Activated CD4-positive, alpha-beta T cell treated with anti-CD3 and anti-CD28 coated beads for 36 hours (primary cell): ENCODE measurements around the gene STXBP4. TPM values are rescaled to one million over a fixed set of nuclear protein-coding genes. Genes with fewer than 3 reads are reported as not detected.

Source experiments
- ATAC-seq: fragments of 200-7000 bp; cut with Tn5 transposase; one replicate; pipeline ENCODE4 v1.10.0; 2021; ENCODE audit warnings: mild to moderate bottlenecking, moderate library complexity
- CTCF ChIA-PET: fragments of 350-600 bp; sonication (Branson Sonifier 250); formaldehyde crosslinking; loops from one replicate; lab custom pipeline; 2021; ENCODE audit warnings: antibody characterized with exemption; lab: Charles Lee
- POLR2A ChIA-PET: fragments of 350-600 bp; sonication (Branson Sonifier 250); formaldehyde crosslinking; loops from one replicate; lab custom pipeline; 2021; ENCODE audit warnings: antibody characterized with exemption, inconsistent platforms; lab: Charles Lee
- DNase-seq: peaks from one replicate; pipeline ENCODE4 v3.0.0-alpha.2; 2020
- H3K27ac Mint-ChIP-seq: one replicate; pipeline ENCODE4 v1.8.0; 2021; ENCODE audit warnings: mixed read lengths
- H3K27me3 Mint-ChIP-seq: one replicate; pipeline ENCODE4 v1.8.0; 2021; ENCODE audit warnings: mixed read lengths
- H3K36me3 Mint-ChIP-seq: one replicate; pipeline ENCODE4 v1.8.0; 2021; ENCODE audit warnings: low read depth, mixed read lengths
- H3K4me1 Mint-ChIP-seq: one replicate; pipeline ENCODE4 v1.8.0; 2021; ENCODE audit warnings: mixed read lengths
- H3K4me3 Mint-ChIP-seq: one replicate; pipeline ENCODE4 v1.8.0; 2021; ENCODE audit warnings: mild to moderate bottlenecking, moderate library complexity, mixed read lengths
- H3K9me3 Mint-ChIP-seq: one replicate; pipeline ENCODE4 v1.8.0; 2021; ENCODE audit warnings: low read depth, mixed read lengths
- intact Hi-C, 2 experiments: fragments of 100-400 bp; cut with DNase I in 1 of 2; cut with micrococcal nuclease in 1 of 2; formaldehyde crosslinking; loops; one replicate each; pipeline versions ENCODE4 v1.14.2 to v1.15.1; 2022 to 2024; cut with DNase I, micrococcal nuclease
- total RNA-seq, 2 experiments: library from RNA; stranded (reverse); gene quantifications; one replicate each; pipeline ENCODE4 v1.2.3, GENCODE V29; 2021

Gene STXBP4
- total RNA-seq, 2 experiments from 2014 or later: 5.4 to 7.2 TPM

DNA sequence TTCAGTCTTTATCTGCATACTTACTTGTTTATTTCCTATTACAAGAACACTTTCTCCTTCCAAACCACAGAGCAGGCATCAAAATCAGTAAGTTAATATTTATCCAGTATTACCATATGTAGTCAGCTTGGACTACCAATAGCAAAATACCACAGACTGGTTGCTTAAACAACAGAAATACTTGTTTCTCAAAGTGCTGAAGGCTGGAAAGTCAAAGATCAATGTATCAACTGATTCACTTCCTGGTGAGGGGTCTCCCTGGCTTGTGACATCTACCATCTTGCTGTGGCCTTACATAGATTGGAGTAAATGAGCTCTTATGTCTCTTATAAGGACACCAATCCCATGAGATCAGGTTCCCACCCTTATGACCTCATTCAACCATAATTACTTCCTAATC, 2.6 kb downstream of the STXBP4 start:
- no peak for ATAC-seq
- no peaks in the 10 kb centered on the region for H3K27me3 Mint-ChIP-seq

DNA sequence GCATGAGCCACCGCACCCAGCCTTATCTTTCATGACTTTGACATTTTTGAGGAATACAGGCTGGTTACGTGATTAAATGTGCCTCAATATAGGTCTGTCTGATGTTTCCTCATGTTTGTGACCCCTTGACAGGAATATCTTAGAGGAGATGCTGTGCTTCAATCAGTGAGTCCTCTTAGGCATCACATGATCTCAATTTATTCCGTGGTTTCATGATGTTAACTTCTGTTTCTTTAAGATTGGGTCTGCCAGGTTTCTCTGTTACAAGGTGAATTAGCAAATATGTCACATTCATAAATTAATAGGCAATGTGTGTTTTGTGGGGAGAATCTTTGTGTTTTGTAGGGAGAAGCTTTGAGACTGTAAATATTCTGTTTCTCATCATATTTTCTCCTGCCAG, 3.3 kb downstream of the STXBP4 start:
- ChIA-PET CTCF (no interaction called here), POLR2A (no interaction called here)
- no peak for ATAC-seq
- intact Hi-C loops: no loop called here
- Mint-ChIP-seq H3K27me3 (no peaks in the 10 kb centered on the region), H3K4me1 (peaks cover 7% of the 10 kb centered on the region), H3K4me3 (no peak overlapping the region), H3K9me3 (no peaks in the 10 kb centered on the region), H3K27ac (no peak overlapping the region), H3K36me3 (no peaks in the 10 kb centered on the region)
- DNase-seq: no peak

More for the DNA sequence above, 2.6 kb downstream of the STXBP4 start:
- Mint-ChIP-seq H3K27ac (no peak overlapping the region), H3K4me1 (peaks cover 15% of the 10 kb centered on the region), H3K4me3 (no peak overlapping the region), H3K9me3 (no peaks in the 10 kb centered on the region), H3K36me3 (peaks cover 1% of the 10 kb centered on the region)
- no peak for DNase-seq
- intact Hi-C loops: no loop called here
- ChIA-PET CTCF (interaction anchor here (0.6 kb wide), 1 partner anchor 21 kb away, joined by 3 read pairs; no protein-coding TSS in a partner anchor), POLR2A (no interaction called here)

DNA sequence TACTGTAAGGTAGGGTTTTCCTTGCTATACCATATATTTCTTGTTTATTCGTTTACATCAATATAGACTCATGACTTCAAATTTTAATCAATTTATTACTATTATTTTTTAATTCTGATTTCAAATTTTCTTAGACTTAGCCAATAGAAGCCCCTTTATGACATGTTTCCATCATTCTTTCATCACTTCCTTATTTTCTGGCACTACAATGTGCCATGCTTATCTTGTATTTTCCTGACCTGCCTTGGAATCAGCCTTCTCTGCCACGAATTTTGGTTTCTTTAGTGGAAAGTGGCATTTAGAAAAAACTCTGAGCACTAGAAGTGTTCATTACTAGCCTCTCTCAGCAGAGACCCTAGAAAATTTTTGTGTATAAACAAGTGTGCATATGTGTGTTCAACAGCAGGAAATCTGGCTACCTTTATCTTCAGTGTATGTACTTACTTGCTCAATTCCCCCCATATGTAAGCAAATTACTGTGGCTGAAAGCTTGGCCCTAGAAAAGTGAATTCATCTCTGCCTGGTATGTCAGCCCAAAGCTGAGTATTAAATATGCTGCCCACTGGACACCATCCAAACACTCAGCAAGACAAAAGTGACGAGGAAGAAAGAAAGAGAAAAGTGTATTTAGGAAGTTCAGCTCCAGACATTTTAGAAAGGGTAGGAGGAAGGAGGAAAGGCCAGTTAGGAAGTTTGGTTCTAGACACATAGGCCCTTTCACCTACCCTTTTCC, 4.0 kb downstream of the STXBP4 start:
- Mint-ChIP-seq H3K27me3 (no peaks in the 10 kb centered on the region), H3K4me1 (peaks cover 3% of the 10 kb centered on the region), H3K4me3 (no peak overlapping the region), H3K36me3 (no peaks in the 10 kb centered on the region), H3K27ac (no peak overlapping the region), H3K9me3 (no peaks in the 10 kb centered on the region)
- DNase-seq: no peak
- no peak for ATAC-seq
- CTCF ChIA-PET: interaction anchor here (1.5 to 1.8 kb wide), 2 partner anchors 21 to 33 kb away, joined by 4 to 9 read pairs; no protein-coding TSS in a partner anchor
- intact Hi-C loops: no loop called here
- POLR2A ChIA-PET: no interaction called here

DNA sequence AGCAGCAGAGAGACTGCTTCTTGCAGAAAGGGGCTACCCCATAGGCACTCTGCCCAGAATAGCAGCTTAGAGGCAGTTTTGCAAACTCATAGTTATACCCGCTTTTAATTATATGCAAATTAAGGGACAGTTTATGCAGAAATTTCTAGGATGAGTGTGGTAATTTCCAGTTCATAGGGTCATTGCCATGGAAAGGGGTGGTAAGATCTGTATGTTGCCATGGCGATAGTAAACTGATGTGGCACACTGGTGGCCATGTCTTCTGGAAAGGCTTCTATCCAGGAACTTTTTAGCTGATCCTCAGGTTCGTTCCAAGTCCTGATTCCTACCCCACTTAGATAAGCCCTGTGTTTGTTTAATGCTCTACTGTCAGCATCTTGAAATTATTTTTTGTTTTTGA, 6.2 kb downstream of the STXBP4 start:
- Mint-ChIP-seq H3K4me1 (peaks cover 6% of the 10 kb centered on the region), H3K4me3 (no peak overlapping the region), H3K27me3 (no peaks in the 10 kb centered on the region), H3K9me3 (no peaks in the 10 kb centered on the region), H3K27ac (no peak overlapping the region), H3K36me3 (no peaks in the 10 kb centered on the region)
- ChIA-PET POLR2A (no interaction called here), CTCF (no interaction called here)
- ATAC-seq: no peak
- no peak for DNase-seq
- intact Hi-C loops: no loop called here

DNA sequence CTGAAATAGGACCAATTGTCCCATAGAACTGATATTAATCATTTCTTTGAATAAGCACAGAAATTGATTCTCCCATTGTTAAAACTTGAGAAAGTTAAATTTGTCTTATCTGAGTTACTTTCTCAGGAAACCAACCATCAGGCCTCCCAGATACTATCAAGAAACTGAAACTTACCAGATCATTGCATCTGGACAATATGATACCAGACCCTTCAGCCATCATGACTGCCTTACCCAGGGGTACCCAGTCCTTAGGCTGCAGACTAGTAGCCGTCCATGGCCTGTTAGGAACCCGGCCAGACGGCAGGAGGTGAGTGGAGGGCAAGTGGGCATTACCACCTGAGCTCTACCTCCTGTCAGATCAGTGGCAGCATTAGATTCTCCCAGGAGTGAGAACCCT, 7.8 kb downstream of the STXBP4 start:
- Mint-ChIP-seq H3K4me1 (peaks cover 3% of the 10 kb centered on the region), H3K9me3 (no peaks in the 10 kb centered on the region), H3K4me3 (no peak overlapping the region), H3K27ac (no peak overlapping the region), H3K27me3 (no peaks in the 10 kb centered on the region), H3K36me3 (peaks cover 2% of the 10 kb centered on the region)
- ATAC-seq (no peak), DNase-seq (no peak)
- intact Hi-C loops: no loop called here
- POLR2A ChIA-PET: no interaction called here
- CTCF ChIA-PET: no interaction called here

DNA sequence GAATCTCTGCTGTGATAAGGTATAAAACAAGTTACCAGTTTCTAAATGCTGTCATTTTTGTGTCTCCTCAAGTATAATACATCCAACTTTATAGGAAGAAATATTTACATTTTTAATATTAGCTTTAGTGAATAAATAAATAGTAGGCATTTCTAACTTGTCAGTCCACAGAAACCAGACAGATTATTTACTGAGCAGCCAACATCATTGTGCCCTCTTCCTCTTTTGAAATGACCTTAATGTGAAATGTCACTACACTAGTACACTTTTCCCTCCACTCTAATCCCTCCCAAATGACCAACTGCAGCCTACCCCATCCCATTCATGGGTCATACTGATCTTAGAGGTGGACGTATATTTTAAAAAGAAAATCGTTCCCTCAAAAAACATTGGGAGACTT, 9.2 kb downstream of the STXBP4 start:
- ChIA-PET CTCF (no interaction called here), POLR2A (no interaction called here)
- DNase-seq: no peak
- H3K27ac Mint-ChIP-seq: no peak overlapping the region
- H3K36me3 Mint-ChIP-seq: peaks cover 2% of the 10 kb centered on the region
- no peaks in the 10 kb centered on the region for H3K9me3 Mint-ChIP-seq
- no peak for ATAC-seq
- intact Hi-C loops: no loop called here
- H3K4me1 Mint-ChIP-seq: peaks cover 3% of the 10 kb centered on the region
- H3K27me3 Mint-ChIP-seq: no peaks in the 10 kb centered on the region
- no peak overlapping the region for H3K4me3 Mint-ChIP-seq

DNA sequence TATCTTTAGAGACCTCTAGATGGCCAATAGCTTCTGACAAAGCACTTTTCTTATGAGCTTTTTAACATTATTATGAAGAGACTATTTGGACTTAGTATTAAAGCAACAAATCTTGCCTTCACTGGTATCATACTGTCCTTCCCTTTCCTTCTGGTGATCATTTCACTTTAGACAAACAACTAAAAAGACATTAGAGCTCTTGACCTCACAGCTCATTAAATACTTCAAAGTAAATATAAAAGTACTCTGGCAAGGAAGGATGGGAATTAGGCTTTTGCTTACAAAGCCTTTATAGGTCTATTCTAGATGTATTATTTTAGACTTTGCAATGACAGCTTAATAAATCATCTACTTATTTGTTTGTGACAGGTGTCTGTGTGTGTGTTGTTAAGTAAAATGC, 11.1 kb downstream of the STXBP4 start:
- ATAC-seq: no peak
- H3K4me3 Mint-ChIP-seq: no peak overlapping the region
- peaks cover 2% of the 10 kb centered on the region for H3K36me3 Mint-ChIP-seq
- ChIA-PET POLR2A (no interaction called here), CTCF (interaction anchor here (0.9 to 1.6 kb wide), 2 partner anchors 9 to 13 kb away, joined by 4 to 6 read pairs; no protein-coding TSS in a partner anchor)
- H3K27ac Mint-ChIP-seq: no peak overlapping the region
- no peaks in the 10 kb centered on the region for H3K9me3 Mint-ChIP-seq
- DNase-seq: no peak
- intact Hi-C loops: no loop called here
- peaks cover 3% of the 10 kb centered on the region for H3K4me1 Mint-ChIP-seq
- H3K27me3 Mint-ChIP-seq: no peaks in the 10 kb centered on the region

DNA sequence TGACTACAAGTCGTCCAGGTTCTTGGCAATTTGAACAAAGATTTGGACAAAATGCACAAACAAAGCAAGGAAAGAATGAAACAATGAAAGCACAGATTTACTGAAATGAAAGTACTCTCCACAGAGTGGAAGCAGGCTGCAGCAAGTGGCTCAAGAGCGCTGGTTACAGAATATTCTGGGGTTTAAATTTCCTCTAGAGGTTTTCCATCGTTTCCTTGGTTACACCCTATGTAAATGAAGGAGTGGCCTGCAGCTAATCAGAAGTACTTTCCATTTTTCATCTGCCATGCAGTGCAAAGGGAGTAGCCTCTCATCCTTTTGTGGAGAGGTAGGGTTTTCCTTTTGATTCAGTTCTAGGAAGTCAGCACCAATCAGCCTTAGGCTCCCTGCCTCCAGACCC, 11.8 kb downstream of the STXBP4 start:
- ChIA-PET POLR2A (no interaction called here), CTCF (interaction anchor here (1.6 kb wide), 1 partner anchor 13 kb away, joined by 6 read pairs; no protein-coding TSS in a partner anchor)
- Mint-ChIP-seq H3K4me3 (no peak overlapping the region), H3K36me3 (peaks cover 2% of the 10 kb centered on the region), H3K27ac (no peak overlapping the region), H3K4me1 (peaks cover 3% of the 10 kb centered on the region), H3K9me3 (no peaks in the 10 kb centered on the region), H3K27me3 (no peaks in the 10 kb centered on the region)
- ATAC-seq (no peak), DNase-seq (no peak)
- intact Hi-C loops: no loop called here

DNA sequence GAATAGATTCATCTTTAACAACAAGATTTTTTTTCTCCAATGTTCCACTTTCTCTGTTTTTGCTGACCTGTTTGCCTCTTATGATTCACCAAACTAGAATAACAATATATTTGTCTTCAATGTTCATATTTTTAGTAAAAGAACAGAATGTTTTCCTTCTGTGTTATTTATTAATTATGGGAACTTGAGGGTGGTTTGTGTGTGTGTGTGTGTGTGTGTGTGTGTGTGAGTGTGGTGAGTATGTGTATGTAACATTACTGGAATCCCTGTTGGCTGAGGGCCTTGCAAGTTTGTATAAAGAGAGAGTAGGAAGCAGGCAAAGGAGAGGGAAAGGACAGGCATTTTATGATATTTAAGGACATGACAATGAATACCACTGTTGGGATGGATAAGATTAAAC, 13.8 kb downstream of the STXBP4 start:
- Mint-ChIP-seq H3K4me1 (peaks cover 3% of the 10 kb centered on the region), H3K4me3 (no peak overlapping the region), H3K27ac (no peak overlapping the region), H3K27me3 (no peaks in the 10 kb centered on the region), H3K36me3 (peaks cover 2% of the 10 kb centered on the region), H3K9me3 (no peaks in the 10 kb centered on the region)
- no peak for DNase-seq
- CTCF ChIA-PET: no interaction called here
- intact Hi-C loops: no loop called here
- ATAC-seq: no peak
- POLR2A ChIA-PET: no interaction called here

DNA sequence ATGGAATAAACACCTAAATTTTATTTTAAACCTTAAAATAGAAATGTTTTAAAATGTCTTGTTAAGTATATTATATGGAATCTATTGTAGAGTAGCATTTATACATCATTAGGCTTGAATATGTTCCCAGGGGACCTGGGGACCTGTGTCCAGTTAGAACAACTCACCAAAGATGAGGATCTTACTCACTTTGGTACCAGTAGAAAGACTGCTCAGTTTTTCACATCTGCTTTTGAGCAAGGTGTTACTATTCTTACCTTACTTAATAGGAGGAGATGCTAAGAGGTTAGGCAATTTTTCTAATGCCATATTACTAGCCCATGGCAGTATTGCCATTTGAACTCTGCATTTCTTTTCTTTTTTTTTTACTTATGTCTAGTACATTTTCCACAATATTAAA, 14.7 kb downstream of the STXBP4 start:
- ATAC-seq (no peak), DNase-seq (no peak)
- H3K9me3 Mint-ChIP-seq: no peaks in the 10 kb centered on the region
- no peak overlapping the region for H3K27ac Mint-ChIP-seq
- intact Hi-C loops: no loop called here
- ChIA-PET CTCF (no interaction called here), POLR2A (no interaction called here)
- H3K27me3 Mint-ChIP-seq: no peaks in the 10 kb centered on the region
- peaks cover 2% of the 10 kb centered on the region for H3K36me3 Mint-ChIP-seq
- H3K4me1 Mint-ChIP-seq: peaks cover 3% of the 10 kb centered on the region
- no peak overlapping the region for H3K4me3 Mint-ChIP-seq

DNA sequence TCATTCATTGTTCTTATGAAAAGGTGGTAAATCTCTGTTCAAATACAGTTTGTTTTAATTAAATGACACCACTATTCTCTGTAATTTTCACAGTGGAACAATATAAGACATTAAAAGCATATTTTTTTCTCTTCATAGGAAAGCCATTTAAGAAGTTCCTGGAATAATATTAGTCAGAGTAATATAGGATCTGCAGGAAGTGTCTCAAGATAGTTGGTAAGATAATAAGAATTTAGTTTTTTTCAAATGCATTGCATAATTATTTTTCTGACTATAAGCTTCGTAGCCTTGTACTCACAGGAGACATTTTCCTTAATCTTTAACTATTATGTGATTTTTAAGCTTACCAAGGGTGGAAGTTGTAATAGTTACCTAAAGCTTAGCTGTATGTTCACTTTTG, 16.9 kb downstream of the STXBP4 start:
- Mint-ChIP-seq H3K27me3 (no peaks in the 10 kb centered on the region), H3K27ac (no peak overlapping the region), H3K4me1 (no peaks in the 10 kb centered on the region), H3K36me3 (peaks cover 2% of the 10 kb centered on the region), H3K9me3 (no peaks in the 10 kb centered on the region), H3K4me3 (no peak overlapping the region)
- intact Hi-C loops: no loop called here
- no peak for DNase-seq
- no peak for ATAC-seq
- ChIA-PET POLR2A (no interaction called here), CTCF (interaction anchor here (0.6 to 1.3 kb wide), 3 partner anchors 12 to 370 kb away, joined by 3 to 5 read pairs (median 4); no protein-coding TSS in a partner anchor)

DNA sequence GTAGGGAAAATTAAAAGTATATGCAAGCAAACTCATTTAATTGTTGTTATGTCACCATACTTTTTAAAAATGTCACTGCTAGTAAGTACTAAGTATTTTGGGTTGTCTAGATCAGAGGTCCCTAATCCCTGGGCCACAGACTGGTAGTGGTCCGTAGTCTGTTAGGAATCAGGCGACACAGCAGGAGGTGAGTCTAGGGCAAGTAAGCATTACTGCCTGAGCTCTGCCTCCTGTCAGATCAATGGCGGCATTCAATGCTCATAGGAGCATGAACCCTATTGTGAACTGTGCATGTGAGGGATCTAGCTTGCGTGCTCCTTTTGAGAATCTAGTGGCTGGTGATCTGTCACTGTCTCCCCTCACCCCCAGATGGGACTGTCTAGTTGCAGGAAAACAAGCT, 21.6 kb downstream of the STXBP4 start:
- CTCF ChIA-PET: interaction anchor here (0.8 to 5.1 kb wide), 2 partner anchors 355 to 368 kb away, joined by 3 to 70 read pairs; no protein-coding TSS in a partner anchor
- intact Hi-C loops: loop anchor here (5.0 to 10.0 kb wide), 2 partner anchors 245 to 522 kb away; partner anchors contain the start of gene SMIM36 (in 2 of the 2)

More for the DNA sequence above, 21.6 kb downstream of the STXBP4 start:
- H3K4me1 Mint-ChIP-seq: no peaks in the 10 kb centered on the region
- no peaks in the 10 kb centered on the region for H3K36me3 Mint-ChIP-seq
- no peak for DNase-seq
- H3K27ac Mint-ChIP-seq: no peak overlapping the region
- H3K27me3 Mint-ChIP-seq: no peaks in the 10 kb centered on the region
- H3K9me3 Mint-ChIP-seq: no peaks in the 10 kb centered on the region
- POLR2A ChIA-PET: no interaction called here
- H3K4me3 Mint-ChIP-seq: no peak overlapping the region
- no peak for ATAC-seq
